ENCODE measurements around the gene HSD17B8. TPM values are rescaled to one million over a fixed set of nuclear protein-coding genes. Genes with fewer than 3 reads are reported as not detected.
"Not testable (repeated sequence)": the region's sequence is repeated elsewhere in the genome, so short reads cannot be mapped to it uniquely, and the experiment has no call there.

HSD17B8 gene
- total RNA-seq, 4 donors from 2014 or later: 30.2 to 79.4 (median 40.9) TPM

DNA sequence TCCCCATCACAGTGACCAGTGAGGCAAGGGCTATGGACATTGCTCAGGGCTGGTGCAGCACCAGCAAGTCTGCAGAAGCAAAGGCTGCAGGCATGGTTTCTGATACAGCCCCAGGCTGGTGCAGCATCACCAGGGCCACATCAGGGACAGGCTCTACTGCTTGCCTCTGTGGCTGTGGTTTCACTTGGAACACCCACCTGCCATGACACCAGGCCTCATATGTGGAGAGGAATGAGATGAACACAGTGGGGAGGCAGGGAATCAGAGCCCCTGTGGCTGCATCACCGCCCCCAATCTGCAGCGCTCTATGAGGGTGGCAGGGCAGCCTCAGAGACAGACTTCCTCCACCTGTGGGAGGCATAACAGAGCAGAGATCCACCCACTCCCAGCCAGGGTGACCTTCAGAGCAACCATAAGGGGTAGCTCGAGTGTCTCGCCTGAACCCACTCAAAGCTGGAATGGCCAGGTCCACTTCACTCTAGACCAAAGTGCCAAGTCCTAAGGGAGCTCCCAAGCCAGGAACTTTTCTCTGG lies 11.7 kb downstream of the HSD17B8 start:
- Histone ChIP-seq H3K36me3 (no peaks in the 10 kb centered on the region), H3K27me3 (no peaks in the 10 kb centered on the region), H3K4me3 (replicated peaks in 1 of 3) (no peak overlapping the region), H3K27ac (no peak overlapping the region), H3K9me3 (no peaks in the 10 kb centered on the region), H3K4me1 (peaks cover 14 to 19% of the 10 kb centered on the region in 2 donors)
- no peak for DNase-seq
- intact Hi-C loops (cut with DNase I): no loop called here
- 61 to 83% methylated on average over 2 to 4 of the region's 4 CpGs for WGBS, 2 donors
- TF ChIP-seq, protein P1, sequence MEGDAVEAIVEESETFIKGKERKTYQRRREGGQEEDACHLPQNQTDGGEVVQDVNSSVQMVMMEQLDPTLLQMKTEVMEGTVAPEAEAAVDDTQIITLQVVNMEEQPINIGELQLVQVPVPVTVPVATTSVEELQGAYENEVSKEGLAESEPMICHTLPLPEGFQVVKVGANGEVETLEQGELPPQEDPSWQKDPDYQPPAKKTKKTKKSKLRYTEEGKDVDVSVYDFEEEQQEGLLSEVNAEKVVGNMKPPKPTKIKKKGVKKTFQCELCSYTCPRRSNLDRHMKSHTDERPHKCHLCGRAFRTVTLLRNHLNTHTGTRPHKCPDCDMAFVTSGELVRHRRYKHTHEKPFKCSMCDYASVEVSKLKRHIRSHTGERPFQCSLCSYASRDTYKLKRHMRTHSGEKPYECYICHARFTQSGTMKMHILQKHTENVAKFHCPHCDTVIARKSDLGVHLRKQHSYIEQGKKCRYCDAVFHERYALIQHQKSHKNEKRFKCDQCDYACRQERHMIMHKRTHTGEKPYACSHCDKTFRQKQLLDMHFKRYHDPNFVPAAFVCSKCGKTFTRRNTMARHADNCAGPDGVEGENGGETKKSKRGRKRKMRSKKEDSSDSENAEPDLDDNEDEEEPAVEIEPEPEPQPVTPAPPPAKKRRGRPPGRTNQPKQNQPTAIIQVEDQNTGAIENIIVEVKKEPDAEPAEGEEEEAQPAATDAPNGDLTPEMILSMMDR (IDR thresholded peaks at IDR 0.05): no peak
- no peak for TF ChIP-seq POLR2A (IDR thresholded peaks at IDR 0.05)

GRCh38 chr6:33217246-33217645 lies 12.8 kb downstream of the HSD17B8 start:
- DNase-seq: no peak
- intact Hi-C loops (cut with DNase I): no loop called here
- Histone ChIP-seq H3K36me3 (no peaks in the 10 kb centered on the region), H3K27ac (no peak overlapping the region), H3K4me3 (replicated peaks in 1 of 3) (no peak overlapping the region), H3K27me3 (no peaks in the 10 kb centered on the region), H3K9me3 (no peaks in the 10 kb centered on the region), H3K4me1 (peaks cover 14 to 19% of the 10 kb centered on the region in 2 donors)
- 88 to 95% methylated on average over 6 of the region's 6 CpGs for WGBS, 2 donors
- TF ChIP-seq, protein P1 (IDR thresholded peaks at IDR 0.05): no peak
- TF ChIP-seq POLR2A (IDR thresholded peaks at IDR 0.05): no peak

DNA sequence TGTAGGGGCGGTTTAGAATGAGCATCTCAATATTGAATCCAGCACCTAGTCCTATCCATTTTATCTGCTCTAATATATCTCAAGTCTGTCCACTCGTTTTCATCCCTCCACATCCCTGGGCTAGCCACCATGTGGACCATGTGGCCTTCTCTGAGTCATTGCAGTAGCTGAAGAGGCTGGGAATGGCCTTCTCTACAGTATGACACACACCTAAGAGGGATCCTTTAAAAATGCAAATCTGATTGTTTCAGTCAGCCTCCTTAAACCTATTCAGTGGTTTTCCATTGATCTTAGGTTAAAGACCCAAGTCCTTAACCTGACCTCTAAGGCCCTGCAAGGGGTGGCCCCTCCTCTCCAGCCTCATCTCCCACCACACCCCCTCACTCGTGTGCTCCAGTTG lies 13.2 kb downstream of the HSD17B8 start:
- intact Hi-C loops (cut with DNase I): no loop called here

DNA sequence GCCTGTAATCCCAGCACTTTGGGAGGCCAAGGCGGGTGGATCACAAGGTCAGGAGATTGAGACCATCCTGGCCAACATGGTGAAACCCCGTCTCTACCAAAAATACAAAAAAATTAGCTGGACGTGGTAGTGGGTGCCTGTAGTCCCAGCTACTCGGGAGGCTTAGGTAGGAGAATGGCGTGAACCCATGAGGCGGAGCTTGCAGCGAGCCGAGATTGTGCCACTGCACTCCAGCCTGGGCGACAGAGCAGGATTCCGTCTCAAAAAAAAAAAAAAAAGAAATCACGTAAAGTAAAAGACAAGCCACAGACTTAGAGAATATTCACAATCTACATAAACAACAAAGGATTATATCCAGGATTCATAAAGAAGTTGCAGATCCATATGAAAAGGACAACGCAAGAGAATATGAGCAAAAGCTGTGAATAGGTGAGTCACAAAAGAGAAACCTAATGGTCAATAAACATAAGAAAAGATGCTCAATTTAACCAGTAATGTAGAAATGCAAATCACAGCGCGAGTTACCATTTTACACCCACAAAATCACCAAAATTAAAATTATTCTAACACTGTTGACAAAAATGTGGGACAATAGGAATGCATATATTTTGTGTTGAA lies 22.2 kb downstream of the HSD17B8 start:
- intact Hi-C loops (cut with DNase I); H3K4me1 ChIP-seq; DNase-seq; H3K27me3 ChIP-seq; H3K9me3 ChIP-seq; H3K27ac ChIP-seq; H3K4me3 ChIP-seq (replicated peaks in 1 of 3); H3K36me3 ChIP-seq: not testable (repeated sequence)
- 49 to 50% methylated on average over 14 of the region's 14 CpGs for WGBS, 2 donors

More for the DNA sequence above, 13.2 kb downstream of the HSD17B8 start:
- Histone ChIP-seq H3K9me3 (no peaks in the 10 kb centered on the region), H3K27ac (no peak overlapping the region), H3K4me1 (peaks cover 12 to 16% of the 10 kb centered on the region in 2 donors), H3K4me3 (replicated peaks in 1 of 3) (no peak overlapping the region), H3K36me3 (no peaks in the 10 kb centered on the region), H3K27me3 (no peaks in the 10 kb centered on the region)
- DNase-seq: no peak
- TF ChIP-seq, protein P1 (IDR thresholded peaks at IDR 0.05): no peak
- no peak for TF ChIP-seq POLR2A (IDR thresholded peaks at IDR 0.05)
- 80 to 81% methylated on average over 3 of the region's 3 CpGs for WGBS, 2 donors

DNA sequence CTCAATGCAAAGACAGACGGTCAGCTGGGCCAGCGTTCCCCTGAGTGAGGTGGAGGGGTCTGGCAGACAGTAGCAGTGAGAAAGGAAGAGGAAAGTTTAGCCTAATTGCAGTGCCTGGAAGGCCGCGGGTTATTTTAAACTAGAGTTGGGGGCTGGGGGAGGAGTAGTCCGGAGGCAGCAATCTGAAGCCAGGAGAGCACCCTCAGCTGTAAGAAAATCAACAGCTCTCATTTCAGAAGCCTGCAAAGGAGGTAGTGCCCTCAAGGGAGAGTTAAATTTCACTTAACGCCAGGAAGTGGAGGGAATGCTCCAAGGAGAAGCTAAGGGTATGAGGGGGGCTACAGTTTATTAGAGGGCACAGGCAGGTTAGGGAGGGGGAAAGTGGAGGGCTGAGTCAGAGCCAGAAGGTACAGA lies 30.8 kb downstream of the HSD17B8 start:
- intact Hi-C loops (cut with DNase I): no loop called here
- H3K27me3 ChIP-seq: no peaks in the 10 kb centered on the region
- TF ChIP-seq, protein P1 (IDR thresholded peaks at IDR 0.05): no peak
- no peak for TF ChIP-seq POLR2A (IDR thresholded peaks at IDR 0.05)
- H3K4me1 ChIP-seq: no peaks in the 10 kb centered on the region
- no peak overlapping the region for H3K4me3 ChIP-seq (replicated peaks in 1 of 3)
- whole genome bisulfite sequencing, 2 donors: 12 to 15% methylated on average over 6 of the region's 6 CpGs
- DNase-seq: no peak
- no peak overlapping the region for H3K27ac ChIP-seq
- H3K36me3 ChIP-seq: no peaks in the 10 kb centered on the region
- H3K9me3 ChIP-seq: no peaks in the 10 kb centered on the region
